Urinary bladder (tissue), 4 donors: Measurements from ENCODE around the gene ARHGAP12. TPM values are rescaled to one million over a fixed set of nuclear protein-coding genes. Genes with fewer than 3 reads are reported as not detected.

Experiments used
- DNase-seq: peaks from one replicate; pipeline ENCODE4 v3.0.0-alpha.2; 2015; ENCODE audit errors: extremely low spot score
- H3K27ac ChIP-seq: one replicate; pipeline ENCODE4 v1.5.1; 2013; ENCODE audit warnings: low read depth, mild to moderate bottlenecking, moderate library complexity
- H3K36me3 ChIP-seq: one replicate; pipeline ENCODE4 v1.6.1; 2013; ENCODE audit warnings: mild to moderate bottlenecking, moderate library complexity; ENCODE audit not compliant: insufficient read depth
- H3K4me1 ChIP-seq: one replicate; pipeline ENCODE4 v1.6.1; 2013; ENCODE audit warnings: mild to moderate bottlenecking, moderate library complexity; ENCODE audit not compliant: insufficient read depth
- H3K4me3 ChIP-seq: one replicate; pipeline ENCODE4 v1.5.1; 2013; ENCODE audit warnings: low read depth, low read length
- WGBS: extraction: QIAGEN DNeasy Blood & Tissue Kit; methylation state at CpG from one replicate; pipeline ENCODE4 v1.1.7; 2013; 5-methylcytosine and 5-hydroxymethylcytosine counted together
- polyA plus RNA-seq: library from polyadenylated mRNA; stranded (reverse); fragments of 200-250 nt; gene quantifications from one replicate; pipeline ENCODE4 v1.2.3, GENCODE V29; 2013
- total RNA-seq: library from RNA; depleted of rRNA; stranded (reverse); fragments of >200 nt; gene quantifications from one replicate; pipeline ENCODE4 v1.2.3, GENCODE V29; 2014
- donor health status: healthy with polysubstance abuse.
- donor health status: healthy.

Gene ARHGAP12
- total and polyA plus RNA-seq, 2 donors = 12.8 to 92.4 TPM

GRCh38 chr10:31956200-31956946 lies 27.7 kb upstream of the ARHGAP12 start:
- no peak for DNase-seq
- 90% methylated on average over 5 of the region's 5 CpGs for WGBS
- no peak overlapping the region for H3K27ac ChIP-seq
- no peak overlapping the region for H3K4me3 ChIP-seq
- H3K4me1 ChIP-seq = no peaks in the 10 kb centered on the region
- no peaks in the 10 kb centered on the region for H3K36me3 ChIP-seq

- WGBS = 64% methylated on average over 2 of the region's 2 CpGs
- H3K4me3 ChIP-seq = no peak overlapping the region
- DNase-seq = no peak
- no peak overlapping the region for H3K27ac ChIP-seq
- no peaks in the 10 kb centered on the region for H3K36me3 ChIP-seq
- H3K4me1 ChIP-seq = no peaks in the 10 kb centered on the region
These were observed 26.0 kb upstream of the ARHGAP12 start for GRCh38 chr10:31954410-31955191.

- WGBS = 81% methylated on average over 2 of the region's 2 CpGs
- DNase-seq = no peak
- H3K4me3 ChIP-seq = no peak overlapping the region
- H3K27ac ChIP-seq = no peak overlapping the region
- H3K4me1 ChIP-seq = no peaks in the 10 kb centered on the region
- no peaks in the 10 kb centered on the region for H3K36me3 ChIP-seq
These were observed 24.8 kb upstream of the ARHGAP12 start for GRCh38 chr10:31953480-31953879.

- DNase-seq = no peak
- no peaks in the 10 kb centered on the region for H3K36me3 ChIP-seq
These were observed 24.4 kb upstream of the ARHGAP12 start for GRCh38 chr10:31953080-31953479.

GRCh38 chr10:31952066-31952465 lies 23.4 kb upstream of the ARHGAP12 start:
- 33% methylated on average over 2 of the region's 2 CpGs for WGBS
- H3K36me3 ChIP-seq = no peaks in the 10 kb centered on the region
- H3K27ac ChIP-seq = no peak overlapping the region
- DNase-seq = no peak
- H3K4me1 ChIP-seq = no peaks in the 10 kb centered on the region
- no peak overlapping the region for H3K4me3 ChIP-seq

More at GRCh38 chr10:31953080-31953479, 24.4 kb upstream of the ARHGAP12 start:
- Histone ChIP-seq H3K27ac (no peak overlapping the region), H3K4me1 (no peaks in the 10 kb centered on the region), H3K4me3 (no peak overlapping the region)

GRCh38 chr10:31949266-31949665 lies 20.6 kb upstream of the ARHGAP12 start:
- Histone ChIP-seq H3K4me1 (no peaks in the 10 kb centered on the region), H3K27ac (no peak overlapping the region), H3K36me3 (no peaks in the 10 kb centered on the region), H3K4me3 (no peak overlapping the region)
- WGBS = 94% methylated on average over 3 of the region's 3 CpGs
- no peak for DNase-seq

GRCh38 chr10:31948021-31948420 lies 19.4 kb upstream of the ARHGAP12 start:
- no peak overlapping the region for H3K27ac ChIP-seq
- H3K4me1 ChIP-seq = no peaks in the 10 kb centered on the region
- DNase-seq = no peak
- 68% methylated on average over 7 of the region's 7 CpGs for WGBS
- H3K4me3 ChIP-seq = no peak overlapping the region
- H3K36me3 ChIP-seq = no peaks in the 10 kb centered on the region

- Histone ChIP-seq H3K4me3 (no peak overlapping the region), H3K36me3 (no peaks in the 10 kb centered on the region), H3K27ac (no peak overlapping the region), H3K4me1 (no peaks in the 10 kb centered on the region)
- 43% methylated on average over 7 of the region's 7 CpGs for WGBS
- DNase-seq = no peak
These were observed 18.7 kb upstream of the ARHGAP12 start for GRCh38 chr10:31947144-31947926.

GRCh38 chr10:31945392-31945791 lies 16.8 kb upstream of the ARHGAP12 start:
- DNase-seq = no peak
- Histone ChIP-seq H3K27ac (no peak overlapping the region), H3K4me1 (no peaks in the 10 kb centered on the region), H3K36me3 (no peaks in the 10 kb centered on the region), H3K4me3 (no peak overlapping the region)
- WGBS = 93% methylated on average over 1 of the region's 1 CpG

GRCh38 chr10:31944071-31944433 lies 15.4 kb upstream of the ARHGAP12 start:
- no peaks in the 10 kb centered on the region for H3K36me3 ChIP-seq
- no peak overlapping the region for H3K27ac ChIP-seq
- 92% methylated on average over 3 of the region's 3 CpGs for WGBS
- no peak overlapping the region for H3K4me3 ChIP-seq
- no peak for DNase-seq
- no peaks in the 10 kb centered on the region for H3K4me1 ChIP-seq

- Histone ChIP-seq H3K36me3 (no peaks in the 10 kb centered on the region), H3K4me1 (no peaks in the 10 kb centered on the region), H3K4me3 (no peak overlapping the region), H3K27ac (no peak overlapping the region)
- WGBS = 91% methylated on average over 4 of the region's 4 CpGs
- DNase-seq = no peak
These were observed 14.3 kb upstream of the ARHGAP12 start for GRCh38 chr10:31942892-31943291.

GRCh38 chr10:31942435-31942834 lies 13.8 kb upstream of the ARHGAP12 start:
- no peak overlapping the region for H3K4me3 ChIP-seq
- WGBS = 91% methylated on average over 1 of the region's 1 CpG
- H3K4me1 ChIP-seq = no peaks in the 10 kb centered on the region
- no peak for DNase-seq
- H3K36me3 ChIP-seq = no peaks in the 10 kb centered on the region
- no peak overlapping the region for H3K27ac ChIP-seq

- 58% methylated on average over 7 of the region's 7 CpGs for WGBS
- H3K4me3 ChIP-seq = no peak overlapping the region
- H3K4me1 ChIP-seq = no peaks in the 10 kb centered on the region
- H3K27ac ChIP-seq = no peak overlapping the region
- no peaks in the 10 kb centered on the region for H3K36me3 ChIP-seq
- no peak for DNase-seq
These were observed 12.4 kb upstream of the ARHGAP12 start for GRCh38 chr10:31940839-31941653.
